Trophoblast cell (in vitro differentiated cells and primary cell): Measurements from ENCODE around the gene FER.

ENCODE experiments used
- DNase-seq, 2 donors: peaks; one replicate each; pipeline ENCODE4 v3.0.0-alpha.2; 2016
- H2AFZ ChIP-seq: 2 replicates; pipeline ENCODE4 v1.6.1; 2013; ENCODE audit warnings: low read length, moderate library complexity, mild to moderate bottlenecking; ENCODE audit not compliant: insufficient read depth, poor library complexity
- H2AK5ac ChIP-seq: 2 replicates; pipeline ENCODE4 v1.6.1; 2013; ENCODE audit warnings: mild to moderate bottlenecking, low read length
- H2BK120ac ChIP-seq: 2 replicates; pipeline ENCODE4 v1.6.1; 2013; ENCODE audit warnings: low read length, mild to moderate bottlenecking, moderate library complexity; ENCODE audit not compliant: insufficient read depth, poor library complexity
- H2BK12ac ChIP-seq: 2 replicates; pipeline ENCODE4 v1.6.1; 2013; ENCODE audit warnings: mild to moderate bottlenecking, low read length, moderate library complexity
- H2BK5ac ChIP-seq: 2 replicates; pipeline ENCODE4 v1.6.1; 2013; ENCODE audit warnings: low read length, low read depth, moderate library complexity, mild to moderate bottlenecking; ENCODE audit not compliant: poor library complexity
- H3K14ac ChIP-seq: 2 replicates; pipeline ENCODE4 v1.6.1; 2013; ENCODE audit warnings: mild to moderate bottlenecking, low read length
- H3K18ac ChIP-seq: 2 replicates; pipeline ENCODE4 v1.6.1; 2013; ENCODE audit warnings: mild to moderate bottlenecking, low read length
- H3K23ac ChIP-seq: 2 replicates; pipeline ENCODE4 v1.6.1; 2013; ENCODE audit warnings: low read length
- H3K27ac ChIP-seq: 2 replicates; pipeline ENCODE4 v1.5.1; 2013; ENCODE audit warnings: low read depth, mild to moderate bottlenecking, inconsistent platforms, low read length, moderate library complexity
- H3K27me3 ChIP-seq: 2 replicates; pipeline ENCODE4 v1.6.1; 2013; ENCODE audit warnings: inconsistent platforms, mild to moderate bottlenecking, low read length, moderate library complexity; ENCODE audit not compliant: insufficient read depth
- H3K36me3 ChIP-seq, 2 experiments: 1 replicate in 1 of 2; 2 replicates in 1 of 2; pipeline ENCODE4 v1.6.1; 2013; ENCODE audit warnings: low read length in 2 of 2, mild to moderate bottlenecking in 2 of 2, moderate library complexity in 1 of 2; ENCODE audit not compliant: insufficient read depth in 2 of 2, control insufficient read depth in 1 of 2
- H3K4ac ChIP-seq: 2 replicates; pipeline ENCODE4 v1.6.1; 2013; ENCODE audit warnings: low read depth, mild to moderate bottlenecking, low read length, moderate library complexity
- H3K4me1 ChIP-seq, 2 experiments: 1 replicate in 1 of 2; 2 replicates in 1 of 2; pipeline ENCODE4 v1.6.1; 2013; ENCODE audit warnings: low read length in 2 of 2, mild to moderate bottlenecking in 2 of 2, moderate library complexity in 1 of 2; ENCODE audit not compliant: insufficient read depth in 2 of 2, control insufficient read depth in 1 of 2
- H3K4me2 ChIP-seq: 2 replicates; pipeline ENCODE4 v1.6.1; 2013; ENCODE audit warnings: inconsistent platforms, mild to moderate bottlenecking, low read length, moderate library complexity
- H3K4me3 ChIP-seq: 2 replicates; pipeline ENCODE4 v1.5.1; 2013; ENCODE audit warnings: mild to moderate bottlenecking, low read depth, low read length, inconsistent platforms
- H3K79me1 ChIP-seq: one replicate; pipeline ENCODE4 v1.6.1; 2013; ENCODE audit warnings: low read length
- H3K79me2 ChIP-seq: 2 replicates; pipeline ENCODE4 v1.6.1; 2013; ENCODE audit warnings: low read length, mild to moderate bottlenecking; ENCODE audit not compliant: control insufficient read depth, insufficient read depth, poor library complexity
- H3K9ac ChIP-seq: 2 replicates; pipeline ENCODE4 v1.6.1; 2013; ENCODE audit warnings: mild to moderate bottlenecking, low read length
- H3K9me3 ChIP-seq: 2 replicates; pipeline ENCODE4 v1.6.1; 2013; ENCODE audit warnings: low read depth, mild to moderate bottlenecking, control low read depth, inconsistent platforms, low read length; ENCODE audit not compliant: insufficient read depth
- H4K12ac ChIP-seq: 2 replicates; pipeline ENCODE4 v1.6.1; 2013; ENCODE audit warnings: low read depth, mild to moderate bottlenecking, low read length, moderate library complexity
- H4K8ac ChIP-seq: 2 replicates; pipeline ENCODE4 v1.6.1; 2013; ENCODE audit warnings: low read depth, mild to moderate bottlenecking, low read length, moderate library complexity
- H4K91ac ChIP-seq: one replicate; pipeline ENCODE4 v1.6.1; 2013; ENCODE audit warnings: low read depth, mild to moderate bottlenecking, low read length, moderate library complexity
- WGBS: extraction: QIAGEN DNeasy Blood & Tissue Kit; methylation state at CpG from one replicate; pipeline ENCODE4 v1.1.7; 2013; ENCODE audit warnings: missing lambda C conversion rate; ENCODE audit not compliant: insufficient read length, insufficient coverage; ENCODE audit errors: extremely low coverage; 5-methylcytosine and 5-hydroxymethylcytosine counted together

Gene FER

GRCh38 chr5:108905805-108906204 is 158.1 kb downstream of the FER start:
- Histone ChIP-seq H3K36me3 (peaks cover 0 to 2% of the 10 kb centered on the region in 2 experiments), H4K8ac (no peak overlapping the region), H2AFZ (no peak overlapping the region), H4K12ac (no peak overlapping the region), H3K79me1 (no peaks in the 10 kb centered on the region), H3K14ac (no peak overlapping the region), H2BK120ac (no peak overlapping the region), H3K4me1 (no peaks in the 10 kb centered on the region), H3K4me3 (no peak overlapping the region), H3K9me3 (no peaks in the 10 kb centered on the region), H3K4ac (no peak overlapping the region), H3K27me3 (no peaks in the 10 kb centered on the region), H3K18ac (no peak overlapping the region), H3K79me2 (no peaks in the 10 kb centered on the region), H3K23ac (no peak overlapping the region), H2AK5ac (no peak overlapping the region), H2BK5ac (no peak overlapping the region), H3K9ac (no peak overlapping the region), H3K27ac (no peak overlapping the region), H2BK12ac (no peak overlapping the region), H3K4me2 (no peak overlapping the region), H4K91ac (no peak overlapping the region)
- DNase-seq, result peak; percentile 7 to 26

GRCh38 chr5:108910627-108911026 is 162.9 kb downstream of the FER start:
- H4K12ac ChIP-seq, result no peak overlapping the region
- no peaks in the 10 kb centered on the region for H3K4me1 ChIP-seq
- no peak for DNase-seq
- H3K79me1 ChIP-seq, result no peaks in the 10 kb centered on the region
- H3K14ac ChIP-seq, result no peak overlapping the region
- no peak overlapping the region for H4K91ac ChIP-seq
- H3K4ac ChIP-seq, result no peak overlapping the region
- no peak overlapping the region for H3K4me2 ChIP-seq
- H2AK5ac ChIP-seq, result no peak overlapping the region
- H3K4me3 ChIP-seq, result no peak overlapping the region
- H3K27me3 ChIP-seq, result no peaks in the 10 kb centered on the region
- WGBS, result no CpG with 5 or more reads among the region's 3 CpGs
- H3K9me3 ChIP-seq, result no peaks in the 10 kb centered on the region
- H2BK5ac ChIP-seq, result no peak overlapping the region
- no peak overlapping the region for H4K8ac ChIP-seq
- H3K9ac ChIP-seq, result no peak overlapping the region
- no peaks in the 10 kb centered on the region for H3K79me2 ChIP-seq
- no peak overlapping the region for H3K18ac ChIP-seq
- peaks cover 0 to 2% of the 10 kb centered on the region in 2 experiments for H3K36me3 ChIP-seq
- H3K27ac ChIP-seq, result no peak overlapping the region
- no peak overlapping the region for H2BK12ac ChIP-seq
- no peak overlapping the region for H2BK120ac ChIP-seq
- H3K23ac ChIP-seq, result no peak overlapping the region
- no peak overlapping the region for H2AFZ ChIP-seq

- Histone ChIP-seq H4K12ac (no peak overlapping the region), H3K9me3 (no peaks in the 10 kb centered on the region), H3K79me2 (no peaks in the 10 kb centered on the region), H2AFZ (no peak overlapping the region), H3K18ac (no peak overlapping the region), H3K27me3 (no peaks in the 10 kb centered on the region), H2BK12ac (no peak overlapping the region), H3K9ac (no peak overlapping the region), H3K36me3 (peaks cover 0 to 2% of the 10 kb centered on the region in 2 experiments), H2AK5ac (no peak overlapping the region), H3K4me1 (no peaks in the 10 kb centered on the region), H3K4me2 (no peak overlapping the region), H3K23ac (no peak overlapping the region), H4K91ac (no peak overlapping the region), H3K4me3 (no peak overlapping the region), H4K8ac (no peak overlapping the region), H3K79me1 (no peaks in the 10 kb centered on the region), H3K4ac (no peak overlapping the region), H2BK5ac (no peak overlapping the region), H3K27ac (no peak overlapping the region), H2BK120ac (no peak overlapping the region), H3K14ac (no peak overlapping the region)
- DNase-seq, result no peak
- whole genome bisulfite sequencing, result no CpG with 5 or more reads among the region's 3 CpGs
These were observed 163.4 kb downstream of the FER start for GRCh38 chr5:108911055-108911454.

GRCh38 chr5:108917596-108917995 is 169.9 kb downstream of the FER start:
- Histone ChIP-seq H3K79me2 (no peaks in the 10 kb centered on the region), H3K23ac (no peak overlapping the region), H3K4me3 (no peak overlapping the region), H2BK12ac (no peak overlapping the region), H3K27me3 (no peaks in the 10 kb centered on the region), H3K9ac (no peak overlapping the region), H2AK5ac (no peak overlapping the region), H3K4ac (no peak overlapping the region), H2BK120ac (no peak overlapping the region), H2AFZ (no peak overlapping the region), H3K14ac (no peak overlapping the region), H3K18ac (no peak overlapping the region), H3K4me2 (no peak overlapping the region), H4K91ac (no peak overlapping the region), H4K12ac (no peak overlapping the region), H3K9me3 (no peaks in the 10 kb centered on the region), H3K79me1 (no peaks in the 10 kb centered on the region), H3K4me1 (no peaks in the 10 kb centered on the region), H4K8ac (no peak overlapping the region), H2BK5ac (no peak overlapping the region), H3K36me3 (no peaks in the 10 kb centered on the region), H3K27ac (no peak overlapping the region)
- DNase-seq, result peak in 1 of 2 donors; percentile 45
